HEK293T (cell line): Measurements from ENCODE around the gene DMRTB1.

ENCODE experiments used
- ARNT ChIP-seq: fragments of 450-650 bp; IDR thresholded peaks from 2 replicates; pipeline ENCODE4 v1.6.1; 2017; ENCODE audit warnings: mild to moderate bottlenecking
- CTBP1 ChIP-seq: fragments of 450-650 bp; IDR thresholded peaks from 2 replicates; pipeline ENCODE4 v1.6.1; 2016; ENCODE audit warnings: borderline replicate concordance
- ELF4 ChIP-seq: fragments of 450-650 bp; IDR thresholded peaks from 2 replicates; pipeline ENCODE4 v1.6.1; 2017; ENCODE audit warnings: antibody characterized with exemption
- FOXA1 ChIP-seq: fragments of 450-650 bp; IDR thresholded peaks from 2 replicates; pipeline ENCODE4 v1.6.1; 2016; ENCODE audit warnings: mild to moderate bottlenecking
- FOXM1 ChIP-seq: fragments of 450-650 bp; IDR thresholded peaks from 2 replicates; pipeline ENCODE4 v1.6.1; 2017; ENCODE audit warnings: mild to moderate bottlenecking, borderline replicate concordance
- HDGF ChIP-seq: fragments of 450-650 bp; IDR thresholded peaks from 2 replicates; pipeline ENCODE4 v1.6.1; 2017; ENCODE audit warnings: antibody characterized with exemption, borderline replicate concordance
- L3MBTL2 ChIP-seq: fragments of 450-650 bp; conservative IDR thresholded peaks from 2 replicates; pipeline ENCODE4 v1.6.1; 2016; ENCODE audit warnings: mild to moderate bottlenecking
- LEF1 ChIP-seq: fragments of 450-650 bp; IDR thresholded peaks from 2 replicates; pipeline ENCODE4 v1.6.1; 2017; ENCODE audit warnings: mild to moderate bottlenecking, borderline replicate concordance
- NFRKB ChIP-seq: fragments of 450-650 bp; IDR thresholded peaks from 2 replicates; pipeline ENCODE4 v1.6.1; 2016; ENCODE audit warnings: mild to moderate bottlenecking, moderate library complexity
- SP1 ChIP-seq: fragments of 450-650 bp; IDR thresholded peaks from 2 replicates; pipeline ENCODE4 v1.6.1; 2017
- SUZ12 ChIP-seq: fragments of 450-650 bp; IDR thresholded peaks from 2 replicates; pipeline ENCODE4 v1.6.1; 2016; ENCODE audit warnings: mild to moderate bottlenecking
- TARDBP ChIP-seq: fragments of 450-650 bp; IDR thresholded peaks from 2 replicates; pipeline ENCODE4 v1.6.1; 2016
- ZNF384 ChIP-seq: fragments of 450-650 bp; IDR thresholded peaks from 2 replicates; pipeline ENCODE4 v1.6.1; 2016
- TF ChIP-seq, protein P1 (sequence below): fragments of 450-650 bp; IDR thresholded peaks from 2 replicates; pipeline ENCODE4 v1.6.1; 2016

DNA sequence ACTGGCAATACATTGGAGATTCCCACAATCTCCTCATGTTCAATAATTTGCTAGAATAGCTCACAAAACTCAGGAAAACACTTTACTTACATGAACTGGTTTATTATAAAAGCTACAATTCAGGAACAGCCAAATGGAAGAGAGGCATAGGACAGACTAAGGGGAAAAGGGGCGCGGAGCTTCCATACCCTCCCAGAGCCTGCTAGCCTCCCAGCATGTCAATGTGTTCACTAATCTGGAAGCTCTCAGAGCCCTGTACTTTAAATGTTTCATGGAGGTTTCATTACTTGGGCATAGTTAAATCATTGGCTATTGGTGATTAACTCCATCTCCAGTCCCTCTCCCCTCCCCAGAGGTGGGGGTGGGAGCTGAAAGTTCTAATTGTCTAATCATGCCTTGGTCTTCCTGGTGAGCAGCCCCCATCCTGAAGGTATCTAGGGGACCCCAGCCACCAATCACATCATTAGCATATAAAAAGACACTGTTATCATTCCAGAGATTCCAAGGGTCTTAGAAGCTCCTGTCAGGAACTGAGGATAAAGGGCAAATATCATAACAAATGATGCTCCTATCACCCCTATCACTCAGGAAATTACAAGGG, 10.9 kb upstream of the DMRTB1 start:
- TF ChIP-seq HDGF = no peak
- TF ChIP-seq LEF1 = no peak
- no peak for TF ChIP-seq NFRKB
- no peak for TF ChIP-seq ELF4
- TF ChIP-seq L3MBTL2 = no peak
- no peak for TF ChIP-seq FOXM1
- TF ChIP-seq TARDBP = no peak
- TF ChIP-seq, protein P1, sequence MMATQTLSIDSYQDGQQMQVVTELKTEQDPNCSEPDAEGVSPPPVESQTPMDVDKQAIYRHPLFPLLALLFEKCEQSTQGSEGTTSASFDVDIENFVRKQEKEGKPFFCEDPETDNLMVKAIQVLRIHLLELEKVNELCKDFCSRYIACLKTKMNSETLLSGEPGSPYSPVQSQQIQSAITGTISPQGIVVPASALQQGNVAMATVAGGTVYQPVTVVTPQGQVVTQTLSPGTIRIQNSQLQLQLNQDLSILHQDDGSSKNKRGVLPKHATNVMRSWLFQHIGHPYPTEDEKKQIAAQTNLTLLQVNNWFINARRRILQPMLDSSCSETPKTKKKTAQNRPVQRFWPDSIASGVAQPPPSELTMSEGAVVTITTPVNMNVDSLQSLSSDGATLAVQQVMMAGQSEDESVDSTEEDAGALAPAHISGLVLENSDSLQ = no peak
- TF ChIP-seq SUZ12 = no peak
- TF ChIP-seq FOXA1 = no peak
- no peak for TF ChIP-seq CTBP1
- no peak for TF ChIP-seq ARNT
- no peak for TF ChIP-seq SP1
- TF ChIP-seq ZNF384 = no peak
